GM18951 (cell line): ENCODE data around the gene KIF5B.
"Not testable (repeated sequence)": the region's sequence is repeated elsewhere in the genome, so short reads cannot be mapped to it uniquely, and the experiment has no call there.

Experiments used
- POLR2A ChIP-seq: IDR thresholded peaks from 4 replicates; pipeline ENCODE4 v1.6.1; 2011; ENCODE audit warnings: mild to moderate bottlenecking; ENCODE audit not compliant: insufficient read length, insufficient read depth; ENCODE audit errors: extremely low read depth
- in situ Hi-C: fragments of 300-500 bp; cut with MboI; formaldehyde crosslinking; loops from one replicate; pipeline ENCODE4 v1.12.0; 2022; ENCODE audit warnings: low sequenced_read_pairs, mixed read lengths, inconsistent platforms; ENCODE audit not compliant: unreplicated experiment

KIF5B gene

DNA sequence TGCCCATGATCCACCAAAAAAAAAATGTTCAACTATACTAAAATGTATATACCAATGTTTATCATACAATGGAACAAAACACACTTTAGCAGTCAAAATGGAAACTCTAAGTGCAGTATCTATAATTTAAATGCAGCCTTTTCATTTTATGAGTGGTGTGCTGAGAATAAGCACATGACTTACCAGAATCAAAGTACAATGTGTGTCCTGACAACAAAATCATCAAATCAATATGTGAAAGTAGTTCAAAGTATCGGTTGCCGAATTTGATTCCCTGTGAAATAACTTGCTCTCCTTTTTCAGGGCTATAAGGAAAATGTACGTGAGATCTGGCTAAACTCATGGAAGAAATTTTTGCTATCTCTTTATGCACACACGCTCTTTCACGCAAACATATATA lies 16.9 kb upstream of the KIF5B start:
- TF ChIP-seq POLR2A = no peak
- in situ Hi-C loops = no loop called here

DNA sequence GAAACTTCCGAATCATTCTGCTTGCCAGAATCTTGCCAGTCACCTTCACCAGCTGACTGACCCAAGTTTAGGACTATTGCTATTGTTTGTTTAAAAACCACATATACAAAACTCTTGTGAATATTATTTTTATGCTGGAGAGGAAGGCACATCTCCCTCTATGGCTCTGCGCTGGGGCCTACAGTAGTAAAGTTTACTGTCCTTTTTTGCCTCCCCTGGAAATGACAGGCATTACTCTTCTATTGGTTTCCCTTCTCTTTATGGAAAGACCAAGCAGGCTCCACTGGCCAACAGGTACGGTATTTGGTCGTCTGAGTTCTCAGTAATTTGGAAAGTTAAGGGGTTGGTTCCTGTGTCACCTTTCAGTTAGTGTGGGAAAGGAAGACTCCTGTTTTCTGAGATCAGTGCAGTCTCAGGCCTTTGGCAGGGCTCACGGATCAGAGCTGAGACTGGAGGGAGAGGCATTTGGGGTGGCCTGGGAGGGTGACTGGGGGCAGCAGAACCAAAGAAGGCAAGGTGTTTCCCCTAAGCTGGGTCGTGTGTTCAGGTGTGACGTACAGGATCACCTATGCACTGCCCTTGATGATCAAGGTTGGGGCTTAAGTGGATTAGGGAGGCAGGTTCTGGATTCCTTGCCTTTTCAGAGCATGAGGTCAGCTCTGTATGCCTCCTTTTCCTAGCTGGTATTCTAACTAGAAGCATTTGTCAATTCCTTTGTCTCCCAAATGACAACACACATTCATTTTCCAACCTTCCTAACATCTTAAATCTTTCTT lies 16.0 kb upstream of the KIF5B start:
- no peak for TF ChIP-seq POLR2A
- in situ Hi-C loops = no loop called here

DNA sequence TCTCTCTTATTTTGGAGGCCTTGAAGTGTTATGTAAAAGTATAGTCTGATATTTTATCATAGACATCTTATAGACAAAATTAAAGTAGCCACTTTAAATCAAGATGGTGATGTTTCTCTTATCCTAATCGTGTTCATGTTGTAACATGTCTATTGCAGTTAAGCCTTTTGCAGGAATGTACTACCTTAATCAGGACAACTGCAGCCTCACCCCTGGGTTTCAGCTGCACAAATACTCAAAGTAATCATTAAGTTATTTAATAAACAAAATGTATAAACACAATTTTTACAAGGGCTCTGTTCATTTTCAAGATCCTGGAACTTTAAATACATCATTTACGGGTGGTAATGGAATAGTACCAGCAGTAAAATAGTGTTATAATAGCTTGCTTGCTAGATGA lies 14.4 kb upstream of the KIF5B start:
- in situ Hi-C loops = no loop called here
- no peak for TF ChIP-seq POLR2A

DNA sequence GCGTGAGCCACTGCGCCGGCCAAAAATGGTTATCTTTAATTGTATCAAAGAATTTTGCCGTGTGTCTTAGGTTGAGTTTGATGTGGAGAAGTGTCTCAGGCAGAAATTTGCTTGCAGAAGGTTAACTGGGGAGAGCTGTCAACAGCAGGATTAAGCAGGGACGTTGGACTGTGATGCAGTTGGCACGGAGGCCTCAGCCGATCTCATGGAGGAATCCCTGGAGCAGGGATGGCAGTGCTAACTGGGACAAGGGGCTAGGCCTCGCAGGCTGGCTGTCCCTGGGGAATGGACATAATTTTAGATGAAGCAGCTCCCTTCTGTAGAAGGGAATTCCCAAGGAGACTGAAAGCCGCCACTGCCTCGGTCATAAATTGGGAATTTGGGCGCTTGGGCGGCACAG lies 12.3 kb upstream of the KIF5B start:
- in situ Hi-C loops = no loop called here
- TF ChIP-seq POLR2A = no peak

DNA sequence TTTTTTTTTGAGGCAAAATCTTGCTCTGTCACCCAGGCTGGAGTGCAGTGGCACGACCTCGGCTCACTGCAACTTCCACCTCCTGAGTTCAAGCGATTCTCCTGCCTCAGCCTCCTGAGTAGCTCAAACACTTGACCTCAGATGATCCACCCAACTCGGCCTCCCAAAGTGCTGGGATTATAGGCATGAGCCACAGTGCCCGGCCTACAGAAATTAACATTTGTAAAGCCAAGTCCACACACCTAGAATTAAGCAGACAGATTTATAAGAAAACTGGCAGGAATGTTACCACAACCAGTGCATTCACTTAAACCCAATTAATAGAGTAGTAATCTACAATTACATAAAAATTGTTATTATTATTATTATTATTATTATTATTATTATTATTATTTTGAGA lies 11.7 kb upstream of the KIF5B start:
- in situ Hi-C loops = not testable (repeated sequence)

DNA sequence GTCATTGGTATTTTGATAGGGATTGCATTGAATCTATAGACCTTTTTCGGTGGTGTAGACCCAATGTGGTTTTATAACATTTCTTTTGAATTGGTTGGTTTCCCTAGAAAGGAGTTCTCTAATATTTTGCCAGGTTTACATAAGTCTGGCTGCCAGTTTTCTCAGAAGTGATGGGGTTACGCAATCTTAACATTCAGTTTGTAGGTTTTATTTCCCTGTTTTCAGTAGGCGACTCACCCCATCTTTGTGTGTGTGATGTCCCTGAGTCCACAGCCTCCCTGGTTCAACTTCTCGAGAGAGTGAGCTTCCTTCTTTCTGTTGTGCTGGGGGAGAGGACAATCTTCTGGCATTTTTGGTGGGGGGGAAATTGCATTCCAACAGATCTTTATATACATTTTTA lies 9.6 kb upstream of the KIF5B start:
- in situ Hi-C loops = no loop called here
- TF ChIP-seq POLR2A = no peak

DNA sequence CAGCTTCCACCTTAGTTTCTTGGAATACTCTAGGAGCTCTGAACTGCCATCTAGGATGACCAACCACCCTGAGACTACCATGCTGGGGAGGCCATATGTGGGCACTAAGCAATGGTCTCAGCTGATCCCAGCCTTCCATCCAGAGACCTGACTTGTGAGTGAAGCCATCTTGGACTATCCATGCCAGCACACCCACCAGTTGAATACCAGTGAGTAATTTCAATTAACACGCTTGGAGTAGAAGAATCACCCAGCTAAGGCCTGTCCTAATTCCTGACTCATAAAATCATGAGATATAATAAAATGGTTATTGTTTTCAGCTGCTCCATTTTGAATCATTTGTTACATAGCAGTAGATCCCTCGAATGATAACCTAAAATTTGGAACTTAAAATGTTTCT lies 5.2 kb upstream of the KIF5B start:
- no peak for TF ChIP-seq POLR2A
- in situ Hi-C loops = no loop called here

DNA sequence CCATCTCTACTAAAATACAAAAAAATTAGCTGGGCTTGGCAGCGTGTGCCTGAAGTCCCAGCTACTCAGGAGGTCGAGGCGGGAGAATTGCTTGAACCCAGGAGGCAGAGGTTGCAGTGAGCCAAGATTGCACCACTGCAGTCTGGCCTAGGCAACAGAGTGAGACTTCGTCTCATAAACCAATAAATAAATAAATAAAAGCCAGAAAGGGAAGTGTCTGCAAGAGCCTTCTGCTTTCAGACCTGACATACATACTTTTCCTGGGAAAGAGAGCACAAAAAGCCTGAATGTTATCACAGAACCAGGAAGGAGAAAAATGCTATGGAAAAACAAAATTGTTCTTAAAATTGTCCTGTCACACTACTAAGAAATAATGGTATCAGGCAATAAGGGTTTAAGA lies 4.1 kb upstream of the KIF5B start:
- in situ Hi-C loops = no loop called here
- TF ChIP-seq POLR2A = no peak

DNA sequence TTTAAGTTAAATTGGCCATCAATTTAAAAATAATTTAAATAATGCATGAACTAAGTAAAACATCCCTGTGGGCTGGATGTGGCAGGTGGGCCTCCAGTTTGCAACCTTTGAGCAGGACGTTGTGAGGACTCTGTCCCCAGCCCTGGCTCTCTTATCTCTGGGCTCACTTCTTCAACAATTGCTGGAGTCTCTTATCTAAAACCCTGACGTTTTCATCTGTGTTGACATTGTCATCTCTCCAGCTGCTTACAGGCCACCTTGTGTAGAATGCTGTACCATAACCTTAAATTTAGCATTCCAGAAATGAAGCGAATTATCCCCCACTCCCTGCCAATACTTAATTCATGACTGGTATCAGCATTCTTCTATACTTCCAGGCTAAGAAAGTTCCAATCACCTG lies 3.2 kb upstream of the KIF5B start:
- in situ Hi-C loops = no loop called here
- TF ChIP-seq POLR2A = no peak

DNA sequence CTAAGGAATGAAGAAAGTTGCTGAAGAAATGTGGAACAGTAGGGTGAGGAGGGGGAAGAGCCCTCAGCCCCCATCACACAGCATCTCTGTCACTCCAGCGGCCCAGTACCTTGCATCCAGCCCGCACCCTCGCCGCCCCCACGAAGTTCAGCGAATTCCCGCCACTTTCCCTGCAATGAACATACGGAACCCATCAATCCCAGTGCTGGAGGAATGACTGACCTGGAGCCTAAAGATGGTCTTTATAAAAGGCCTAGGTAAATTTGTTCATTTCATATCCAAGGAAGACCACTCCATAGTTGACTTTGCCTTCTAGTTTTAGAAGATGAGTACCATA lies 779 bp upstream of the KIF5B start:
- in situ Hi-C loops = no loop called here
- no peak for TF ChIP-seq POLR2A

DNA sequence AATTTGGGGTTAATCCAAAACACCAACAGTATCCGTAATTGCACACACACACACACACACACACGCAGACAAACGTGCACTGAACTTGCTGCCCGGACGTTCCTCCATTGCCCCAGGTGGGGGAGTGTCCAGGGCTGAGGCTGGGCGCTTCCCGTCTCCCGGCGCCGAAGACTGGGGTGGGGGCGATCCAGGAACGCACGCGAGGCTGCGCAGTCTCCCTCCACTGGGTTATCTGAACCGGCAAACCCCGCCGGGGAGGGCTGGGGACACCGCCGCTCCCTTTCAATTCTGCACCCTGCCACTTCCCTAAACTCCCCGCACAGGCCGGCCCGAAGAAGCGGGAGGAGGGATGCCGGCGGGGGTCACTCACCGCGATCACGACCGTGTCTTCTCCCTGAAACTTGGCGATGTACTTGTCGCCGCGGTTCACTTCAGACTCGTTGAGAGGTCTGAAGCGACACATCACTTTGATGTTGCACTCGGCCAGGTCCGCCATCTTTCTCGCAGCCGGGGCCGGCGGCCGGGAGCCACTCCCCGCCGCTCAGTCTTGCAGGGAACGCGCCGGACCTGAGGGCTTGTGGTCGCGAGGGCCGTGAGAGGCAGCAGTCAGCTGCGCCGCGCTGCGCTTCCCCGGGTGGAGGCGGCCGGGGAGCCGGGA lies 618 bp downstream of the KIF5B start:
- in situ Hi-C loops = no loop called here
- no peak for TF ChIP-seq POLR2A

DNA sequence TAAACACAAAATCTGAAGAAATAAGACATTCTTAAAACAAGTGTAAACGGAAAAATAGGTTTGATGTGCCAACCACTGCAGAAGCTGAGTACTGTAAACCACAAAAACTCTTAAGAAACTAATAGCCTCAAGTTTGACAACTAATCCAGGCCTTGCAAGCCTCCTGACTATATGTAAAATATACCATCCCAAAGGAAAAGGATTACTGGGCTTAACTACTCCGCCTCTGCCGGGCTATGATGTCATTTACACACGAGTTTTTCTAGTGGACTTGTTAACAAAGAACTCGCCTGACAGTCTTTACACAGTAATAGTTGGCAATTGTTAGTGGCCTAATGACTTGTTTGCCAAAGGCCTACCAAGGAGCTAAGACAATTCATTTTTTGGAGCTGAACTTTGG lies 2.1 kb downstream of the KIF5B start:
- TF ChIP-seq POLR2A = no peak
- in situ Hi-C loops = no loop called here

DNA sequence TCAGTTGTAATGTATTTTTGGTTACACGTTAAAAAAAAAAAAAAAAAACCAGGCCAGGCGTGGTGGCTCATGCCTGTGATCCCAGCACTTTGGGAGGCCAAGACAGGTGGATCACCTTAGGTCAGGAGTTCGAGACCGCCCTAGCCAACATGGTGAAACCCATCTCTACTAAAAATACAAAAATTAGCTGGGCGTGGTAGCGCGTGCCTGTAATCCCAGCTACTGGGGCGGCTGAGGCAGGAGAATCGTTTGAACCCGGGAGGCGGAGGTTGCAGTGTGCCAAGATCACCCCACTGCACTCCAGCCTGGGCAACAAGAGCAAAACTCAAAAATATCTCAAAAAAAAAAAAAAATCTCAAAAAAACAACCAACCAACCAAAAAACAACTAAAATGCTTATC lies 2.8 kb downstream of the KIF5B start:
- in situ Hi-C loops = not testable (repeated sequence)

DNA sequence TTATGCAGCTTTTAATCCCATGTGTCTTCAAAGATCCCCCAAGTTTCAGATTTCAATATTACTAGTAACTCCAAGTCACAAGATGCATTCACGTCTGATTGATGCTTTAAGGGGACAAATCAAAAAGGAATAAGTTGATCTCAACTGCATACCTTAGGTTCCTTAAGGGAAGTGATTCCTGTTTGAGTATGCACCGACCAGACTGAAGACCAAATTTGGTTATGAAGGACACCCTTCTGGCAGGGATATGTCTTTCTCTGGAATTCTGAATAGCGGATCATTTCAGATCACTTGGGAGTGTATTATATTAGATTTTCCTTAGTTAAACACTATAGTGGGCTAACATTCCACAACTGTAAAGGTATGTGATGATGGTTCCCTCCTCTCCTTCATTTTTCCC lies 4.3 kb downstream of the KIF5B start:
- TF ChIP-seq POLR2A = no peak
- in situ Hi-C loops = no loop called here

DNA sequence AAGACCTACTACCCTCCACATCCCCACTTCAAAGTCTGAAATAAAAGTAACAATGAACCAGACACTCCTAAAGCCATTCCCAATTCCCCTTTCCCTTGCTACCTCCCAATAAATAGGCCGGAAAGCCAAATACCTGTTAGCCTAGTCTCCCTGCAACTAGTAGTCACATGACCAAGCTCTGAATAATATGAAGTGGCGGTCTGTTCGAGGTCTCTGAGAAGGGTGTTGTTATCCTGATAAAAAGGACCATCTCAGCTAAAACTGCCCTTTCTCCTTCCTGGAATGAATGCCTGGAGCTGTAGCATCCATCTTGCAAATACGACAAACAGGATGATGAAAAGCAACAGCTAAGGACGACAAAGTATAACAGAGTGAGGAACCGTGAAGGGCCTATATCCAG lies 6.0 kb downstream of the KIF5B start:
- in situ Hi-C loops = no loop called here
- TF ChIP-seq POLR2A = no peak
